ENCODE data around the gene ITGB3. TPM values are rescaled to one million over a fixed set of nuclear protein-coding genes. Genes with fewer than 3 reads are reported as not detected.

The ITGB3 gene
- total and polyA plus RNA-seq, 5 donors from 2014 or later = 0.05 to 18.4 TPM; not detected in 3

DNA sequence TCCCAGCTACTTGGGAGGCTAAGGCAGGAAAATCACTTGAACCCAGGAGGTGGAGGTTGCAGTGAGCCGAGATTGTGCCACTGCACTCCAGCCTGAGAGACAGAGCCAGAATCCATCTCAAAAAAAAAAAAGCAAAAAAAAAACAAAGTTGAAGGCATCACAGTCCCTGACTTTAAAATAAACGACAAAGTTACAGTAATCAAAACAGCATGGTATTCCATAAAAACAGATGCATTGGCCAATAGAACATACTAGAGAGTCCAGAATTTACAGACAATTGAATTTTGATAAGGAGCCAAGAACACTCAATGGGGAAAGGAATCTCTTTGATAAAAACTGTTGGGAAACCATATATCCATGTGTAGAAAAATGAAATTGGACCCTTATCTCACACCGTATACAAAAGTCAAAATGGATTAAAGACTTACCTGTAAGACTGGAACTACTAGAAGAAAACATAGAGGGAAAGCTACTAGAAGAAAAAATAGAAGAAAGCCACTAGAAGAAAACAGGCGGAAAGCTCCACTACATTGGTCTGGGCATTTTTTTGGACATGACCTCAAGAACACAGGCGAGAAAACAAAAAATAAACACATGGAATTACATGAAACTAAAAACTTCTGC is 67.4 kb downstream of the ITGB3 start:
- H3K27me3 Mint-ChIP-seq = peaks cover 49% of the 10 kb centered on the region
- H3K4me1 Mint-ChIP-seq = peaks cover 7 to 21% (median 13%) of the 10 kb centered on the region in 4 donors
- peaks cover 0 to 5% (median 0%) of the 10 kb centered on the region in 7 donors for H3K9me3 Mint-ChIP-seq
- Histone ChIP-seq H3K4me3 (ENCODE audit: low read depth, low read length) (no peak overlapping the region), H3K27ac (ENCODE audit: insufficient read depth, low read length, poor library complexity, severe bottlenecking) (no peak overlapping the region), H3K9me3 (ENCODE audit: control insufficient read depth in 2 of 2, low read length in 2 of 2) (no peaks in the 10 kb centered on the region), H3K4me1 (ENCODE audit: control insufficient read depth, insufficient read depth, low read length, poor library complexity, severe bottlenecking) (peaks cover 15% of the 10 kb centered on the region), H3K36me3 (ENCODE audit: control insufficient read depth, insufficient read depth, low read length) (no peaks in the 10 kb centered on the region), H3K27me3 (ENCODE audit: control insufficient read depth, insufficient read depth, low read length) (peaks cover 6% of the 10 kb centered on the region)
- DNase-seq = no peak
- H3K27ac Mint-ChIP-seq = no peak overlapping the region
- no peaks in the 10 kb centered on the region for H3K36me3 Mint-ChIP-seq
- no peak for ATAC-seq (ENCODE audit: low read depth in 2 of 2)
- peak overlapping the region in 3 of 4 donors; percentile 8 to 91 (median 53) for H3K4me3 Mint-ChIP-seq

DNA sequence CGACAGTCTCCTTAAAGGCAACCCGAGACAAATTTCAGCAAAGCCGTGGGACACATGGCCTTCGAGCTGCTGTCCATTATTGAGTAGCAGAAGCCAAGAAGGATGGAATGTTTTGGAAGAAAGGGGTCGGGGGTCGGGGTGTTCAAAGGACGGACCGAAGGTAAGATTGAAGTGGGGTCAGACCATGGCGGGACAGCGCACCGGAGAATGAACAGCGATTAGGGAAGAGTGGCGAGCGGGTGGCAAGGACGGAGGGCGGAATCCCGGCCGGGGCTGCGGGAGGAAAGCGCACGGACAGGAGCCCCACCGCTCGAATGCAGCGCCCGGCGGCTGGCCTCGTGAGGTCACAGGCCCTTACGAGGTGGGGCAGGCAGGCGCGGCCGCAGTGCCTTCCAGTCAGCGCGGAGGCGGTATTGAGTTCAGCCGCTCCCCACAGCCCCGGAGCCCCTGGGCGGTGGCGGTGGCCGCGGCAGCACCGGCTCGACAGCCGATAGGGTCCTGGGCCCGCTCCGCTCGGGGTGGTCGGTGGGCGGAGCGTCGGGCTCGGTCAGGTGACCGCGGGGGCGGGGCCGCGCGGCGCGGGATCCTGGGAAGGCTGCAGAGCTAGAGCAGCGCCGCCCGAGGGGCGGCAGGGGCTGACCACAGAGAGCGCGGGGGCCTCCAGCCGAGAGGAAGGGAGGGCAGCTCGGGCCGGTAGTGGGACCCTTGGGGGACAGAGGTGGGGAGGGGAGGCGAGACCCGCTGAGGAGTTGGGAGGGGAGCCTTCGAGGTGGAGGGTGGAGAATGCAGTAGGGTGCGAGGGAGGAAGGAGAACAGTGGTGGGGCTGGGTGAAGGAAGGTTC is 70.0 kb downstream of the ITGB3 start, which contains the start of gene EFCAB13:
EFCAB13 (plus strand) TSS at position 574 of the 842 bp plus-strand sequence. CDS start 4,399 bp downstream, outside the sequence.
- H3K9me3 Mint-ChIP-seq = peaks cover 0 to 5% (median 0%) of the 10 kb centered on the region in 7 donors
- H3K27me3 Mint-ChIP-seq = peaks cover 50% of the 10 kb centered on the region
- H3K9me3 ChIP-seq (ENCODE audit: control insufficient read depth in 2 of 2, low read length in 2 of 2) = no peaks in the 10 kb centered on the region
- peak within 1 kb of the TSS; percentile 93 for H3K4me3 ChIP-seq (ENCODE audit: low read depth, low read length)
- H3K4me1 ChIP-seq (ENCODE audit: control insufficient read depth, insufficient read depth, low read length, poor library complexity, severe bottlenecking) = peaks cover 15% of the 10 kb centered on the region
- no peaks in the 10 kb centered on the region for H3K36me3 Mint-ChIP-seq
- H3K36me3 ChIP-seq (ENCODE audit: control insufficient read depth, insufficient read depth, low read length) = no peaks in the 10 kb centered on the region
- peak within 1 kb of the TSS; percentile 74 for H3K27ac ChIP-seq (ENCODE audit: insufficient read depth, low read length, poor library complexity, severe bottlenecking)
- H3K27ac Mint-ChIP-seq = peak within 1 kb of the TSS; percentile 91 to 100 (median 98)
- DNase-seq (peak; percentile 66 to 81 (median 73)), ATAC-seq (ENCODE audit: low read depth in 2 of 2) (peak; percentile 74 to 78)
- peak within 1 kb of the TSS; percentile 93 to 99 (median 98) for H3K4me3 Mint-ChIP-seq
- H3K4me1 Mint-ChIP-seq = peaks cover 7 to 21% (median 14%) of the 10 kb centered on the region in 4 donors
- peaks cover 2% of the 10 kb centered on the region for H3K27me3 ChIP-seq (ENCODE audit: control insufficient read depth, insufficient read depth, low read length)

DNA sequence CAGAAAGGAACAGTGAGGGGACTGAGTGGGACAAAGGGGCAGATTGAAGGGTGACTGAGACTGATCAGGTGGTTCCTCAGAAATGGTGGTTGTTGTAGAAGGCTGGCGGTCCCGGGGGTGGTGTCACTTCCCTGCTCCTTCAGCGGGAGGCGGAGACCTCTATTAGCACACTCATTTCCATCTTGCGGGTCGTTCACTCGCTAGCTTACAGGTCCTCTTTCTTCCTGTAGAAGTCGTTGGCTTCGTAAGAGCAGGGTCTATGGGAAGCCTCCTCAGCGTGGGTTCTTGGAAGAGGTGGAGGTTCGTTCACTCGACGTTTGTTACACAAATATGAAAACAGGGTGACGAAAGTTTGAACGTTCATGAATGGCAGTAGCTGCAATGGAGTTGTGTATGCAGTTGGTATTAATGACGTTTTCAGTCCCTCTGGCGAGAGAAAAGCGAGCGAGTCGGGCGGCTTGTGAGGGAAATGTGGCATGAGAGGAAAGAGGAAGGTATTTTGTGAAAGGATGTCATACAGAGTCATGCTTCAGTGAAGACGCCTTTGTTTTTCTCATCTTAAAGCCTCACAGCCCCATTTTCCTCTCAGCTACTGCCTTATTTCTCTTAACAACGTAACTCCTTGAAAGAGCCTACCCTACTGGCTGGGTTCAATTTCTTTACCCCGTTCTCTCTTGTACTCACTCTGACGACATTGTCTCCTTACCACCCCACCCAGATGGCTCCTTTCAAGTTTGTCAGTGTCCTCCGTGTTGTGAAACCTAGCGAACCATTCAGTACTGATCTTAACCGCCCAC is 70.8 kb downstream of the ITGB3 start:
- H3K9me3 Mint-ChIP-seq = peaks cover 0 to 5% (median 0%) of the 10 kb centered on the region in 7 donors
- peaks cover 7 to 21% (median 14%) of the 10 kb centered on the region in 4 donors for H3K4me1 Mint-ChIP-seq
- H3K4me3 Mint-ChIP-seq = peak overlapping the region; percentile 91 to 99 (median 98)
- DNase-seq = peak; percentile 44 to 72 (median 62)
- peak; percentile 58 to 64 for ATAC-seq (ENCODE audit: low read depth in 2 of 2)
- H3K27ac Mint-ChIP-seq = peak overlapping the region; percentile 91 to 100 (median 98)
- H3K27me3 Mint-ChIP-seq = peaks cover 50% of the 10 kb centered on the region
- H3K36me3 ChIP-seq (ENCODE audit: control insufficient read depth, insufficient read depth, low read length) = no peaks in the 10 kb centered on the region
- H3K4me3 ChIP-seq (ENCODE audit: low read depth, low read length) = peak overlapping the region; percentile 93
- H3K4me1 ChIP-seq (ENCODE audit: control insufficient read depth, insufficient read depth, low read length, poor library complexity, severe bottlenecking) = peaks cover 15% of the 10 kb centered on the region
- H3K9me3 ChIP-seq (ENCODE audit: control insufficient read depth in 2 of 2, low read length in 2 of 2) = no peaks in the 10 kb centered on the region
- H3K36me3 Mint-ChIP-seq = no peaks in the 10 kb centered on the region
- peaks cover 2% of the 10 kb centered on the region for H3K27me3 ChIP-seq (ENCODE audit: control insufficient read depth, insufficient read depth, low read length)
- peak overlapping the region; percentile 74 for H3K27ac ChIP-seq (ENCODE audit: insufficient read depth, low read length, poor library complexity, severe bottlenecking)

DNA sequence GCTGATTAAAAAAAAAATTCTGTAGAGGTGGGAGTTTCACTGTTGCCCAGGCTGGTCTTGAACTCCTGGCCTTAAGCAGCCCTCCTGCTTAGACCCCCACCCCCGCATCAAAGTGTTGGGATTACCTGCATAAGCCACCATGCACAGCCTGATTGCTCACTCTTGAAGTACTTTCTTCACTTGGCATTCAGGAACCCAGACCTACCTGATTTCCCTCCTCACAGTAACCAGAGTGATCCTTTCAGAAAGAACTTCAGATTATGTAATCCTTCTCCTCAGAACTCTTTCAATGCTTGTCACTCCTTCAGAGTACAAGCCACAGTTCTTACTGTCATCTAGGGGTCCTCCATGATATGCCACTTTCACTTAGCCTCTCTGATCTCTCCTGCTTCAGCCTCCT is 71.5 kb downstream of the ITGB3 start:
- no peaks in the 10 kb centered on the region for H3K36me3 Mint-ChIP-seq
- H3K27ac ChIP-seq (ENCODE audit: insufficient read depth, low read length, poor library complexity, severe bottlenecking) = no peak overlapping the region
- H3K4me1 Mint-ChIP-seq = peaks cover 5 to 21% (median 14%) of the 10 kb centered on the region in 4 donors

DNA sequence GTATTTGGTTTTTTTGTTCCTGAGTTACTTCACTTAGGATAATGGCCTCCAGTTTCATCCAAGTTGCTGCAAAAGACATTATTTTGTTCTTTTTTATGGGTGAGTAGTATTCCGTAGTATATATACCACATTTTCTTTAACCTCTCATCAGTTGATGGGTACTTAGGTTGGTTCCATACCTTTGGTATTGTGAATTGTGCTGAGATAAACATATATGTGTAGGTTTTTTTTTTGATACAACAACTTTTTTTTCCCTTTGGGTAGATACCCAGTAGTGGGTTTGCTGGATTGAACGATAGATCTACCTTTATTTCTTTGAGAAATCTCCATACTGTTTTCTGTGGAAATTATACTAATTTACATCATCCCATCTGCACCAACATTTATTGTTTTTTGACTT is 76.9 kb downstream of the ITGB3 start:
- H3K4me3 Mint-ChIP-seq = no peak overlapping the region

More for the DNA sequence above, 71.5 kb downstream of the ITGB3 start:
- H3K4me3 Mint-ChIP-seq = peak overlapping the region; percentile 91 to 99 (median 98)
- H3K9me3 Mint-ChIP-seq = peaks cover 0 to 5% (median 0%) of the 10 kb centered on the region in 7 donors
- DNase-seq = no peak
- no peaks in the 10 kb centered on the region for H3K36me3 ChIP-seq (ENCODE audit: control insufficient read depth, insufficient read depth, low read length)
- peaks cover 2% of the 10 kb centered on the region for H3K27me3 ChIP-seq (ENCODE audit: control insufficient read depth, insufficient read depth, low read length)
- no peak for ATAC-seq (ENCODE audit: low read depth in 2 of 2)
- H3K4me1 ChIP-seq (ENCODE audit: control insufficient read depth, insufficient read depth, low read length, poor library complexity, severe bottlenecking) = peaks cover 15% of the 10 kb centered on the region
- H3K27me3 Mint-ChIP-seq = peaks cover 45% of the 10 kb centered on the region
- H3K9me3 ChIP-seq (ENCODE audit: control insufficient read depth in 2 of 2, low read length in 2 of 2) = no peaks in the 10 kb centered on the region
- H3K4me3 ChIP-seq (ENCODE audit: low read depth, low read length) = no peak overlapping the region
- peak overlapping the region in 1 of 3 donors; percentile 98 for H3K27ac Mint-ChIP-seq

DNA sequence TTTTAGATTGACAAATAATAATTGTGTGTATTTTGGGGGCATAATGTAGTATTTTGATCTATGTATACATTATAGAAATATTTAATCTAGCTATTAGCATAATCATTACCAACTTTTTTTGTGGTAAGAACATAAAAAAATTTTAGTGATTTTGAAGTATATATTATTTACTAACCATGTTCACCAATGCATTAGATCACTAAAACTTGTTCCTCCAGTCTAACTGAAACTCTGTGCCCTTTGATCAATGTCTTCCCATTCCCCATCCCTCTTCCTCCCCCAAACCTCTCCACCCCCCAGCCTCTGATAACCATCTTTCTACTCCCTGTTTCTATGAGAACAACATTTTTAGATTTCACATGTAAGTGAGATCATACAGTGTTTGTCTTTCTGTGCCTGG is 78.7 kb downstream of the ITGB3 start:
- Histone ChIP-seq H3K9me3 (ENCODE audit: control insufficient read depth in 2 of 2, low read length in 2 of 2) (no peaks in the 10 kb centered on the region), H3K4me1 (ENCODE audit: control insufficient read depth, insufficient read depth, low read length, poor library complexity, severe bottlenecking) (no peaks in the 10 kb centered on the region), H3K4me3 (ENCODE audit: low read depth, low read length) (no peak overlapping the region), H3K36me3 (ENCODE audit: control insufficient read depth, insufficient read depth, low read length) (no peaks in the 10 kb centered on the region), H3K27ac (ENCODE audit: insufficient read depth, low read length, poor library complexity, severe bottlenecking) (no peak overlapping the region), H3K27me3 (ENCODE audit: control insufficient read depth, insufficient read depth, low read length) (peaks cover 3% of the 10 kb centered on the region)
- Mint-ChIP-seq H3K27ac (no peak overlapping the region), H3K27me3 (peaks cover 5% of the 10 kb centered on the region), H3K4me1 (no peaks in the 10 kb centered on the region), H3K9me3 (no peaks in the 10 kb centered on the region), H3K36me3 (peaks cover 11% of the 10 kb centered on the region), H3K4me3 (no peak overlapping the region)
- no peak for DNase-seq
- no peak for ATAC-seq (ENCODE audit: low read depth in 2 of 2)

More for the DNA sequence above, 76.9 kb downstream of the ITGB3 start:
- H3K36me3 ChIP-seq (ENCODE audit: control insufficient read depth, insufficient read depth, low read length) = no peaks in the 10 kb centered on the region
- no peaks in the 10 kb centered on the region for H3K4me1 ChIP-seq (ENCODE audit: control insufficient read depth, insufficient read depth, low read length, poor library complexity, severe bottlenecking)
- H3K27ac ChIP-seq (ENCODE audit: insufficient read depth, low read length, poor library complexity, severe bottlenecking) = no peak overlapping the region
- no peak overlapping the region for H3K4me3 ChIP-seq (ENCODE audit: low read depth, low read length)
- peaks cover 10% of the 10 kb centered on the region for H3K27me3 Mint-ChIP-seq
- H3K27ac Mint-ChIP-seq = no peak overlapping the region
- H3K9me3 Mint-ChIP-seq = no peaks in the 10 kb centered on the region
- peaks cover 0 to 2% (median under 1%) of the 10 kb centered on the region in 4 donors for H3K4me1 Mint-ChIP-seq
- no peak for DNase-seq
- no peaks in the 10 kb centered on the region for H3K9me3 ChIP-seq (ENCODE audit: control insufficient read depth in 2 of 2, low read length in 2 of 2)
- H3K27me3 ChIP-seq (ENCODE audit: control insufficient read depth, insufficient read depth, low read length) = peaks cover 3% of the 10 kb centered on the region
- ATAC-seq (ENCODE audit: low read depth in 2 of 2) = no peak
- peaks cover 11% of the 10 kb centered on the region for H3K36me3 Mint-ChIP-seq

Data from CD4-positive, CD25-positive, alpha-beta regulatory T cell (primary cell).